GM23338 (cell line): ENCODE measurements around the gene PHLPP2. TPM values are rescaled to one million over a fixed set of nuclear protein-coding genes. Genes with fewer than 3 reads are reported as not detected.

ENCODE experiments used
- ATAC-seq: fragments of 200-7000 bp; cut with Tn5 transposase; 3 replicates; pipeline ENCODE4 v1.9.1; 2020
- DNase-seq: peaks from one replicate; pipeline ENCODE4 v3.0.0-alpha.2; 2015; ENCODE audit warnings: low spot score
- H2AFZ ChIP-seq: fragments of 200-600 bp; sonication (generic); 2 replicates; pipeline ENCODE4 v1.8.0; 2016; ENCODE audit warnings: antibody characterized with exemption, mild to moderate bottlenecking, moderate library complexity
- H3F3A ChIP-seq: fragments of 200-600 bp; sonication (generic); replicated peaks from 2 replicates; pipeline ENCODE4 v1.8.0; 2017; ENCODE audit warnings: antibody characterized with exemption, mixed run types, low read depth
- H3K27ac ChIP-seq: fragments of 200-600 bp; sonication (generic); 2 replicates; pipeline ENCODE4 v1.6.1; 2016; ENCODE audit warnings: low read depth
- H3K27me3 ChIP-seq: fragments of 200-600 bp; sonication (generic); 2 replicates; pipeline ENCODE4 v1.8.0; 2016; ENCODE audit warnings: mild to moderate bottlenecking, mixed run types, moderate library complexity; ENCODE audit not compliant: insufficient read depth
- H3K36me3 ChIP-seq: fragments of 200-600 bp; sonication (generic); 2 replicates; pipeline ENCODE4 v1.8.0; 2016; ENCODE audit warnings: mild to moderate bottlenecking; ENCODE audit not compliant: insufficient read depth
- H3K4me1 ChIP-seq: fragments of 200-600 bp; sonication (generic); 2 replicates; pipeline ENCODE4 v1.8.0; 2016; ENCODE audit warnings: mild to moderate bottlenecking, moderate library complexity; ENCODE audit not compliant: insufficient read depth
- H3K4me2 ChIP-seq: fragments of 200-600 bp; sonication (generic); 2 replicates; pipeline ENCODE4 v1.7.1; 2017; ENCODE audit warnings: mixed run types
- H3K4me3 ChIP-seq: fragments of 200-600 bp; sonication (generic); 2 replicates; pipeline ENCODE4 v1.6.1; 2016; ENCODE audit warnings: mixed run types
- H3K79me2 ChIP-seq: fragments of 200-600 bp; sonication (generic); replicated peaks from 2 replicates; pipeline ENCODE4 v1.8.0; 2017; ENCODE audit warnings: mild to moderate bottlenecking; ENCODE audit not compliant: insufficient read depth
- H3K9me2 ChIP-seq: fragments of 200-600 bp; sonication (generic); 2 replicates; pipeline ENCODE4 v1.8.0; 2017; ENCODE audit not compliant: insufficient read depth
- H4K20me1 ChIP-seq: fragments of 200-600 bp; sonication (generic); replicated peaks from 2 replicates; pipeline ENCODE4 v1.8.0; 2017; ENCODE audit warnings: mild to moderate bottlenecking; ENCODE audit not compliant: insufficient read depth
- H3K27ac Mint-ChIP-seq: 2 replicates; pipeline ENCODE4 v1.8.0; 2020; ENCODE audit warnings: inconsistent platforms, mild to moderate bottlenecking, moderate library complexity, mixed read lengths
- H3K27me3 Mint-ChIP-seq: 3 replicates; pipeline ENCODE4 v1.8.0; 2022; ENCODE audit warnings: low read depth, mild to moderate bottlenecking, moderate library complexity, mixed read lengths, inconsistent platforms; ENCODE audit not compliant: insufficient read depth, poor library complexity
- H3K36me3 Mint-ChIP-seq: 3 replicates; pipeline ENCODE4 v1.8.0; 2021; ENCODE audit warnings: low read depth, mild to moderate bottlenecking, inconsistent platforms, moderate library complexity, mixed read lengths
- H3K4me1 Mint-ChIP-seq: 3 replicates; pipeline ENCODE4 v1.8.0; 2020; ENCODE audit warnings: mild to moderate bottlenecking, inconsistent platforms, mixed read lengths
- H3K4me3 Mint-ChIP-seq: 3 replicates; pipeline ENCODE4 v1.8.0; 2021; ENCODE audit warnings: moderate library complexity, mild to moderate bottlenecking, inconsistent platforms, mixed read lengths
- H3K9me3 Mint-ChIP-seq: 3 replicates; pipeline ENCODE4 v1.8.0; 2020; ENCODE audit warnings: moderate library complexity, mild to moderate bottlenecking, inconsistent platforms, mixed read lengths
- CREB1 ChIP-seq: fragments of 250-450 bp; sonication (Bioruptor Pico); IDR thresholded peaks from 2 replicates; pipeline ENCODE4 v1.5.0; 2020; ENCODE audit warnings: low read depth, mild to moderate bottlenecking, moderate library complexity
- EZH2phosphoT487 ChIP-seq: fragments of 200-600 bp; sonication (generic); IDR thresholded peaks from one replicate; pipeline ENCODE4 v1.8.1; 2018; ENCODE audit warnings: antibody characterized with exemption; ENCODE audit not compliant: unreplicated experiment
- POLR2AphosphoS5 ChIP-seq: IDR thresholded peaks from 2 replicates; pipeline ENCODE4 v1.6.1; 2016; ENCODE audit warnings: antibody characterized with exemption, low read depth
- STAT1 ChIP-seq: IDR thresholded peaks from one replicate; pipeline ENCODE4 v1.6.1; 2016; ENCODE audit warnings: antibody characterized with exemption; ENCODE audit not compliant: unreplicated experiment
- polyA plus RNA-seq: library from polyadenylated mRNA; unstranded; fragments of >200 nt; fragmentation: Nextera tagmentation; extraction: Ambion mirVana; gene quantifications from 2 replicates; pipeline ENCODE4 v1.2.1, GENCODE V29; 2016
- total RNA-seq: library from RNA; depleted of rRNA; stranded (reverse); fragments of >200 nt; shearing (Covaris generic); gene quantifications from 2 replicates; pipeline ENCODE4 v1.2.3, GENCODE V29; 2014
- TF ChIP-seq, protein P1 (sequence below): fragments of 250-450 bp; sonication (Bioruptor Pico); IDR thresholded peaks from 2 replicates; pipeline ENCODE4 v1.5.0; 2020; ENCODE audit warnings: mild to moderate bottlenecking, moderate library complexity
- TF ChIP-seq, protein P2 (sequence below), 2 experiments: fragments of 200-600 bp in 1 of 2; sonication (generic) in 1 of 2; conservative IDR thresholded peaks; 2 replicates each; pipeline versions ENCODE4 v1.5.1 to v1.6.1; 2016 to 2017; ENCODE audit warnings: antibody characterized with exemption in 2 of 2, low read depth in 2 of 2, mild to moderate bottlenecking in 2 of 2, moderate library complexity in 1 of 2

PHLPP2 gene
- total and polyA plus RNA-seq, 2 experiments from 2014 or later: 4.2 to 20.5 TPM

DNA sequence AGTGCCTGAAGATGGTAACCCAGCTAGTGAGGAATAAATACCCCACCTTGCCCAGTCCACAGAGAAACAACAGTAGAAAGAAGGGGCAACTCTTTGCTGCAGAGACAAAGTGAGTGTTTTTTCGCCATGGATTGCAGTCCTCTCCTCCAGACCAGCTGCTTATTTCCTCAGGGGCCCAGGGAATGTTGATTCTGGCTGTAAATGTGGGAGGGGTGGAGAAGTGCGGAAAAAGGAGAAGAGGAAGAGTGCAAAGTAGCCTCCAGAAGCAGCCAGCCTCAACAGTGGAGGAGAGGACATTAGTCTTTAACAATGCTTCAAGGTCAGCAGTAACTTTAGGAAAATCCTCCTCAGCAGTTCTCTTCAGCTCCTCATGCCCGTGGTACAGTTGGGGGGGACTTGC is 8.1 kb upstream of the PHLPP2 start (continued):
- no peak for TF ChIP-seq EZH2phosphoT487
- no peak for TF ChIP-seq POLR2AphosphoS5

DNA sequence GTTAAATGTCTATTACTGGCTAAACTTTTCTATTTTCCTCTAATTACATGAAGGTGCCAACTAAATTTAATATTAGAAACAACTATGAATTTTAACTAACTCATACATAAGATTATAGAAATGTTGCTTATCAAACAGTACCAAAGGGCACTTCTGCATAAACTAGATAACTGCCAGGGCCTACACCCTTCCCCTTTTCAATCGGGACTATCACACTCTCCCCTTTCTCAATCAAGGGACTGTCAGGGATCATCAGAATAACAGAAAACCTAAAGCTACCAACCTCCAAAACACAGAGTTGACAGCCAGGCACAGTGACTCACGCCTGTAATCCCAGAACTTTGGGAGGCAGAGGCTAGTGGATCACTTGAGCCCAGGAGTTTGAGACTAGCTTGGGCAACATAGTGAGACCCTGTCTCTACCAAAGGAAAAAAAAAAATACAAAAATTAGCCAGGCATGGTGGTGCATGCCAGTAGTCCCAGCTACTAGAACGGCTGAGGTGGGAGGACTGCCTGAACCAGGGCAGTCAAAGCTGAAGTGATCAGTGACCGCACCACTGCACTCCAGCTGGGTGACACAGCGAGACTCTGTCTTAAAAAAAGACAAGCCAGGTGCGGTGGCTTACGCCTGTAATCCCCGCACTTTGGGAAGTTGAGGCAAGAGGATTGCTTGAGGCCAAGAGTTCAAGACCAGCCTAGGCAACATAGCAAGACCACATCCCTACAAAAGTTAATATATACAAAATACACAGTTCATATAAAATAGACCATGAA is 3.2 kb upstream of the PHLPP2 start:
- peaks cover 6% of the 10 kb centered on the region for H3K36me3 Mint-ChIP-seq
- ATAC-seq: no peak

More for the DNA sequence above, 3.2 kb upstream of the PHLPP2 start:
- Mint-ChIP-seq H3K4me3 (no peak overlapping the region), H3K27ac (no peak overlapping the region), H3K4me1 (peaks cover 16% of the 10 kb centered on the region), H3K27me3 (peaks cover 6% of the 10 kb centered on the region), H3K9me3 (no peaks in the 10 kb centered on the region)
- Histone ChIP-seq H3K79me2 (no peaks in the 10 kb centered on the region), H3K9me2 (no peaks in the 10 kb centered on the region), H3K27me3 (peaks cover 15% of the 10 kb centered on the region), H3K36me3 (peaks cover 13% of the 10 kb centered on the region), H4K20me1 (no peaks in the 10 kb centered on the region; the same call in 1 of the 2 replicates), H3K27ac (0 out of 2 replicates have a peak overlapping the region, but pooled peaks have one; percentile 45), H3K4me3 (no peak overlapping the region), H3K4me1 (peaks cover 5% of the 10 kb centered on the region), H2AFZ (no peak overlapping the region), H3F3A (peaks cover 7% of the 10 kb centered on the region), H3K4me2 (no peak overlapping the region)
- TF ChIP-seq, protein P1, sequence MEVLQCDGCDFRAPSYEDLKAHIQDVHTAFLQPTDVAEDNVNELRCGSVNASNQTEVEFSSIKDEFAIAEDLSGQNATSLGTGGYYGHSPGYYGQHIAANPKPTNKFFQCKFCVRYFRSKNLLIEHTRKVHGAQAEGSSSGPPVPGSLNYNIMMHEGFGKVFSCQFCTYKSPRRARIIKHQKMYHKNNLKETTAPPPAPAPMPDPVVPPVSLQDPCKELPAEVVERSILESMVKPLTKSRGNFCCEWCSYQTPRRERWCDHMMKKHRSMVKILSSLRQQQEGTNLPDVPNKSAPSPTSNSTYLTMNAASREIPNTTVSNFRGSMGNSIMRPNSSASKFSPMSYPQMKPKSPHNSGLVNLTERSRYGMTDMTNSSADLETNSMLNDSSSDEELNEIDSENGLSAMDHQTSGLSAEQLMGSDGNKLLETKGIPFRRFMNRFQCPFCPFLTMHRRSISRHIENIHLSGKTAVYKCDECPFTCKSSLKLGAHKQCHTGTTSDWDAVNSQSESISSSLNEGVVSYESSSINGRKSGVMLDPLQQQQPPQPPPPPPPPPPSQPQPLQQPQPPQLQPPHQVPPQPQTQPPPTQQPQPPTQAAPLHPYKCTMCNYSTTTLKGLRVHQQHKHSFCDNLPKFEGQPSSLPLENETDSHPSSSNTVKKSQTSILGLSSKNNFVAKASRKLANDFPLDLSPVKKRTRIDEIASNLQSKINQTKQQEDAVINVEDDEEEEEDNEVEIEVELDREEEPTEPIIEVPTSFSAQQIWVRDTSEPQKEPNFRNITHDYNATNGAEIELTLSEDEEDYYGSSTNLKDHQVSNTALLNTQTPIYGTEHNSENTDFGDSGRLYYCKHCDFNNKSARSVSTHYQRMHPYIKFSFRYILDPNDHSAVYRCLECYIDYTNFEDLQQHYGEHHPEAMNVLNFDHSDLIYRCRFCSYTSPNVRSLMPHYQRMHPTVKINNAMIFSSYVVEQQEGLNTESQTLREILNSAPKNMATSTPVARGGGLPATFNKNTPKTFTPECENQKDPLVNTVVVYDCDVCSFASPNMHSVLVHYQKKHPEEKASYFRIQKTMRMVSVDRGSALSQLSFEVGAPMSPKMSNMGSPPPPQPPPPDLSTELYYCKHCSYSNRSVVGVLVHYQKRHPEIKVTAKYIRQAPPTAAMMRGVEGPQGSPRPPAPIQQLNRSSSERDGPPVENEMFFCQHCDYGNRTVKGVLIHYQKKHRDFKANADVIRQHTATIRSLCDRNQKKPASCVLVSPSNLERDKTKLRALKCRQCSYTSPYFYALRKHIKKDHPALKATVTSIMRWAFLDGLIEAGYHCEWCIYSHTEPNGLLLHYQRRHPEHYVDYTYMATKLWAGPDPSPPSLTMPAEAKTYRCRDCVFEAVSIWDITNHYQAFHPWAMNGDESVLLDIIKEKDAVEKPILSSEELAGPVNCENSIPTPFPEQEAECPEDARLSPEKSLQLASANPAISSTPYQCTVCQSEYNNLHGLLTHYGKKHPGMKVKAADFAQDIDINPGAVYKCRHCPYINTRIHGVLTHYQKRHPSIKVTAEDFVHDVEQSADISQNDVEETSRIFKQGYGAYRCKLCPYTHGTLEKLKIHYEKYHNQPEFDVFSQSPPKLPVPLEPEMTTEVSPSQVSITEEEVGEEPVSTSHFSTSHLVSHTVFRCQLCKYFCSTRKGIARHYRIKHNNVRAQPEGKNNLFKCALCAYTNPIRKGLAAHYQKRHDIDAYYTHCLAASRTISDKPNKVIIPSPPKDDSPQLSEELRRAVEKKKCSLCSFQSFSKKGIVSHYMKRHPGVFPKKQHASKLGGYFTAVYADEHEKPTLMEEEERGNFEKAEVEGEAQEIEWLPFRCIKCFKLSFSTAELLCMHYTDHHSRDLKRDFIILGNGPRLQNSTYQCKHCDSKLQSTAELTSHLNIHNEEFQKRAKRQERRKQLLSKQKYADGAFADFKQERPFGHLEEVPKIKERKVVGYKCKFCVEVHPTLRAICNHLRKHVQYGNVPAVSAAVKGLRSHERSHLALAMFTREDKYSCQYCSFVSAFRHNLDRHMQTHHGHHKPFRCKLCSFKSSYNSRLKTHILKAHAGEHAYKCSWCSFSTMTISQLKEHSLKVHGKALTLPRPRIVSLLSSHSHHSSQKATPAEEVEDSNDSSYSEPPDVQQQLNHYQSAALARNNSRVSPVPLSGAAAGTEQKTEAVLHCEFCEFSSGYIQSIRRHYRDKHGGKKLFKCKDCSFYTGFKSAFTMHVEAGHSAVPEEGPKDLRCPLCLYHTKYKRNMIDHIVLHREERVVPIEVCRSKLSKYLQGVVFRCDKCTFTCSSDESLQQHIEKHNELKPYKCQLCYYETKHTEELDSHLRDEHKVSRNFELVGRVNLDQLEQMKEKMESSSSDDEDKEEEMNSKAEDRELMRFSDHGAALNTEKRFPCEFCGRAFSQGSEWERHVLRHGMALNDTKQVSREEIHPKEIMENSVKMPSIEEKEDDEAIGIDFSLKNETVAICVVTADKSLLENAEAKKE (CRISPR knock-in tag): no peak
- TF ChIP-seq, protein P2, sequence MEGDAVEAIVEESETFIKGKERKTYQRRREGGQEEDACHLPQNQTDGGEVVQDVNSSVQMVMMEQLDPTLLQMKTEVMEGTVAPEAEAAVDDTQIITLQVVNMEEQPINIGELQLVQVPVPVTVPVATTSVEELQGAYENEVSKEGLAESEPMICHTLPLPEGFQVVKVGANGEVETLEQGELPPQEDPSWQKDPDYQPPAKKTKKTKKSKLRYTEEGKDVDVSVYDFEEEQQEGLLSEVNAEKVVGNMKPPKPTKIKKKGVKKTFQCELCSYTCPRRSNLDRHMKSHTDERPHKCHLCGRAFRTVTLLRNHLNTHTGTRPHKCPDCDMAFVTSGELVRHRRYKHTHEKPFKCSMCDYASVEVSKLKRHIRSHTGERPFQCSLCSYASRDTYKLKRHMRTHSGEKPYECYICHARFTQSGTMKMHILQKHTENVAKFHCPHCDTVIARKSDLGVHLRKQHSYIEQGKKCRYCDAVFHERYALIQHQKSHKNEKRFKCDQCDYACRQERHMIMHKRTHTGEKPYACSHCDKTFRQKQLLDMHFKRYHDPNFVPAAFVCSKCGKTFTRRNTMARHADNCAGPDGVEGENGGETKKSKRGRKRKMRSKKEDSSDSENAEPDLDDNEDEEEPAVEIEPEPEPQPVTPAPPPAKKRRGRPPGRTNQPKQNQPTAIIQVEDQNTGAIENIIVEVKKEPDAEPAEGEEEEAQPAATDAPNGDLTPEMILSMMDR (conservative IDR thresholded peaks at IDR 0.05; ENCODE audit: low read depth in 2 of 2): no peak
- TF ChIP-seq CREB1 (CRISPR knock-in tag): no peak
- TF ChIP-seq STAT1: no peak
- DNase-seq: no peak
